Mesenchymal stem cell (in vitro differentiated cells and primary cell): ENCODE measurements around the gene ZNF24.

Experiments
- DNase-seq: peaks from one replicate; pipeline ENCODE4 v3.0.0-alpha.2; 2013
- H2AFZ ChIP-seq: one replicate; pipeline ENCODE4 v1.6.1; 2013; ENCODE audit warnings: low read depth, mild to moderate bottlenecking, control low read depth, inconsistent platforms, low read length, moderate library complexity
- H2AK5ac ChIP-seq: 2 replicates; pipeline ENCODE4 v1.6.1; 2013; ENCODE audit warnings: low read length, moderate library complexity, mild to moderate bottlenecking, inconsistent platforms; ENCODE audit not compliant: severe bottlenecking
- H2BK120ac ChIP-seq: one replicate; pipeline ENCODE4 v1.6.1; 2013; ENCODE audit warnings: low read depth, mild to moderate bottlenecking, inconsistent platforms, low read length, moderate library complexity
- H2BK12ac ChIP-seq, 2 experiments: one replicate each; pipeline ENCODE4 v1.6.1; 2013; ENCODE audit warnings: inconsistent platforms in 2 of 2, low read length in 2 of 2, mild to moderate bottlenecking in 2 of 2, moderate library complexity in 2 of 2, control low read depth in 1 of 2
- H2BK15ac ChIP-seq: one replicate; pipeline ENCODE4 v1.6.1; 2013; ENCODE audit warnings: mild to moderate bottlenecking, low read depth, inconsistent platforms; ENCODE audit not compliant: poor library complexity, severe bottlenecking
- H2BK5ac ChIP-seq: 2 replicates; pipeline ENCODE4 v1.6.1; 2013; ENCODE audit warnings: low read depth, mild to moderate bottlenecking, low read length, control low read depth, inconsistent platforms; ENCODE audit not compliant: poor library complexity, severe bottlenecking
- H3K14ac ChIP-seq, 2 experiments: one replicate each; pipeline ENCODE4 v1.6.1; 2013; ENCODE audit warnings: inconsistent platforms in 2 of 2, low read length in 2 of 2, control low read depth in 1 of 2, mild to moderate bottlenecking in 1 of 2, moderate library complexity in 1 of 2
- H3K18ac ChIP-seq, 2 experiments: one replicate each; pipeline ENCODE4 v1.6.1; 2013; ENCODE audit warnings: inconsistent platforms in 2 of 2, low read length in 2 of 2, control low read depth in 1 of 2, low read depth in 1 of 2, mild to moderate bottlenecking in 1 of 2
- H3K23ac ChIP-seq, 2 experiments: one replicate each; pipeline ENCODE4 v1.6.1; 2013; ENCODE audit warnings: inconsistent platforms in 2 of 2, low read length in 2 of 2, mild to moderate bottlenecking in 2 of 2, moderate library complexity in 2 of 2, control low read depth in 1 of 2
- H3K27ac ChIP-seq: 2 replicates; pipeline ENCODE4 v1.5.1; 2013; ENCODE audit warnings: mild to moderate bottlenecking, moderate library complexity, low read length, control low read depth, inconsistent platforms; ENCODE audit not compliant: poor library complexity, severe bottlenecking
- H3K27me3 ChIP-seq, 2 experiments: 2 replicates each; pipeline versions ENCODE4 v1.6.1 to v1.7.0; 2013; ENCODE audit warnings: low read length in 2 of 2, mild to moderate bottlenecking in 2 of 2, moderate library complexity in 2 of 2, control low read depth in 1 of 2, inconsistent platforms in 1 of 2; ENCODE audit not compliant: control insufficient read depth in 1 of 2, insufficient read depth in 1 of 2
- H3K36me3 ChIP-seq, 2 experiments: 2 replicates each; pipeline versions ENCODE4 v1.6.1 to v1.7.0; 2013; ENCODE audit warnings: low read length in 2 of 2, control low read depth in 1 of 2, inconsistent platforms in 1 of 2, low read depth in 1 of 2, mild to moderate bottlenecking in 1 of 2; ENCODE audit not compliant: insufficient read depth in 2 of 2, control insufficient read depth in 1 of 2
- H3K4ac ChIP-seq, 2 experiments: one replicate each; pipeline ENCODE4 v1.6.1; 2013; ENCODE audit warnings: inconsistent platforms in 2 of 2, low read length in 2 of 2, mild to moderate bottlenecking in 2 of 2, moderate library complexity in 2 of 2, control low read depth in 1 of 2, low read depth in 1 of 2
- H3K4me1 ChIP-seq: 2 replicates; pipeline ENCODE4 v1.6.1; 2013; ENCODE audit warnings: low read depth, low read length, control low read depth; ENCODE audit not compliant: control insufficient read depth, insufficient read depth
- H3K4me2 ChIP-seq: 2 replicates; pipeline ENCODE4 v1.6.1; 2013; ENCODE audit warnings: low read length, mild to moderate bottlenecking, inconsistent platforms; ENCODE audit not compliant: poor library complexity, severe bottlenecking
- H3K4me3 ChIP-seq, 2 experiments: 2 replicates each; pipeline versions ENCODE4 v1.5.1 to v1.7.0; 2013; ENCODE audit warnings: low read length in 2 of 2, mild to moderate bottlenecking in 2 of 2, control low read depth in 1 of 2, low read depth in 1 of 2; ENCODE audit not compliant: insufficient read depth in 1 of 2
- H3K79me1 ChIP-seq: replicated peaks from 2 replicates; pipeline ENCODE4 v1.6.1; 2013; ENCODE audit warnings: mild to moderate bottlenecking, control low read depth, low read length, inconsistent platforms; ENCODE audit not compliant: poor library complexity, severe bottlenecking
- H3K9ac ChIP-seq: 2 replicates; pipeline ENCODE4 v1.7.0; 2013; ENCODE audit warnings: mild to moderate bottlenecking, low read length, moderate library complexity
- H3K9me3 ChIP-seq: 2 replicates; pipeline ENCODE4 v1.7.0; 2013; ENCODE audit warnings: mild to moderate bottlenecking, low read length; ENCODE audit not compliant: control insufficient read depth
- H4K8ac ChIP-seq: one replicate; pipeline ENCODE4 v1.6.1; 2013; ENCODE audit warnings: inconsistent platforms, mild to moderate bottlenecking, low read length, moderate library complexity
- H4K91ac ChIP-seq: one replicate; pipeline ENCODE4 v1.6.1; 2013; ENCODE audit warnings: mild to moderate bottlenecking, low read length, inconsistent platforms
- WGBS: methylation state at CpG from one replicate; pipeline ENCODE4 v1.1.7; 2013; ENCODE audit warnings: mixed read lengths; 5-methylcytosine and 5-hydroxymethylcytosine counted together

Gene ZNF24

DNA sequence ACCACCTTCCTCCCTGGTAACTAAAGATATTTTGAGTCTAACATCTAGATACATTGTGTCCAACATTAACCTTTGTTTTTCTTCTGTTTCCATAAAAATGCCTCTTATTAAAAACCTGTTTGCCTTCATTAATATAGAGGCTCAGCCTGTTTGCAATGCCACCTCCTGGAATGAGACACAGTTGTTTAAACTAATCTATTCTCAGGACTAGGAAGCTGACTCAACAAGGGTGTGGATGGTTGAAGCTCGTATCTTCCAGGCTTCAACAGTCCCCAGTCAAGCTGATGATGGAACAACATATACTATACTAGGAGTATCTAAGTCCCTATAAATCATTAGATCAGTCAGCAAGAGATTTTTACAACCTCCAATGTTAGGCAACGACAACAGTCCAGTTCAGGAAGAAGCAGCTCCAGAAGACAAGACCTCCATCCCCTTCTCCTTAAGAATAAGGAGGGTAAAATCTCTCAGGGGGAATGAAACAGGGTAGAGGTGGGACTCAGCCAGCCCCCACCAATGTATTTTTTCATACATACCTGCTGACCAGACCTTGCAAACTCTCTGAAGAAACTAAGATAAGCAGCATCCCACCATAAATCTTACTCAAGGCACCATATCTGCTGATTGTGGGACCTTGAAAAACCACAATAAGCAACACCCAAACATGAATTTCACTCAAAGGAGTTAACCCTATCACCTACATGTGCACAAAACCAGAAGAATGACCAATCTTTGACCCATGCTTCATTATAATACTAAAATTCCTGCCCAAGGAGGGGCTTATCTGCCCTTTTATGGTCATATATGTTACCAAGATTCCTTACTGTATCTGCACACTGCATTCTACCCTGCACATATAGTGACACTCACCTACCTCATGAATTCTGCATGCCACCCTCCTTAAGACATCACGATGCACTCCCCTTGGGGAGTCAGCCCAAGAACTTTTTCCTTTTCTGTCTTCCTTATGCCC is 21.4 kb downstream of the ZNF24 start:
- Histone ChIP-seq H3K23ac (no peak overlapping the region), H3K79me1 (no peaks in the 10 kb centered on the region), H2BK120ac (no peak overlapping the region), H2BK5ac (no peak overlapping the region), H3K4me3 (no peak overlapping the region), H3K36me3 (no peaks in the 10 kb centered on the region), H3K18ac (no peak overlapping the region), H2AK5ac (no peak overlapping the region), H3K27ac (no peak overlapping the region), H3K4ac (no peak overlapping the region), H4K8ac (no peak overlapping the region), H4K91ac (no peak overlapping the region), H2AFZ (no peak overlapping the region), H3K27me3 (no peaks in the 10 kb centered on the region), H2BK15ac (no peak overlapping the region), H3K4me2 (no peak overlapping the region), H3K9me3 (peaks cover 60% of the 10 kb centered on the region), H2BK12ac (no peak overlapping the region), H3K9ac (no peak overlapping the region), H3K4me1 (no peaks in the 10 kb centered on the region), H3K14ac (no peak overlapping the region)
- 88% methylated on average over 1 of the region's 3 CpGs for WGBS
- DNase-seq = peak; percentile 49

DNA sequence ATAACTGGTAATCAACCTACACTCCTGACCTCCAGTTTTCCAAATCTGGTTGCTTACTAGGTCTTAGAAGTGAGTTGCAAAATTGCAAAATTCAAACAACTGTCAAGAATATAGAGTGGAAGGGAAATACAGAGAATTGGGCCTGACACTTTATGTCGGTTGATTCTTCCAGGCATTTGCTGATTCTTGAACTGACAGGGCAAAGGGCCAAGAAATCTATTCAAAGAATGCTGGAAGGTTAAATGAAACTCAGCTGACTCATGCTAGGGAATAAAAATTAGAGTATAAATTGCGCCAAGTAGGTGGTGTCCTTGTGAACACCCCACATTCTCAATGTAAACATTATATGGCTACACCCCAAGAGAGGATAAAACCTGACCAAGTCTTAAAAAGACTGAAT is 32.7 kb downstream of the ZNF24 start:
- H3K4ac ChIP-seq = no peak overlapping the region
- H3K4me2 ChIP-seq = no peak overlapping the region
- whole genome bisulfite sequencing = 64% methylated on average over 1 of the region's 2 CpGs
- peak overlapping the region in 1 of 2 experiments; percentile 43 for H3K4me3 ChIP-seq
- no peak overlapping the region for H3K14ac ChIP-seq
- H2AFZ ChIP-seq = no peak overlapping the region
- H2BK15ac ChIP-seq = no peak overlapping the region
- peaks cover 10 to 27% of the 10 kb centered on the region in 2 experiments for H3K36me3 ChIP-seq
- no peak for DNase-seq
- no peak overlapping the region for H2AK5ac ChIP-seq
- no peak overlapping the region for H4K91ac ChIP-seq
- H3K9ac ChIP-seq = no peak overlapping the region
- H3K18ac ChIP-seq = no peak overlapping the region
- no peak overlapping the region for H2BK5ac ChIP-seq
- H3K23ac ChIP-seq = no peak overlapping the region
- no peak overlapping the region for H2BK12ac ChIP-seq
- H4K8ac ChIP-seq = no peak overlapping the region
- H3K9me3 ChIP-seq = peaks cover 95% of the 10 kb centered on the region
- H3K79me1 ChIP-seq = peaks cover 5% of the 10 kb centered on the region
- H2BK120ac ChIP-seq = no peak overlapping the region
- no peaks in the 10 kb centered on the region for H3K4me1 ChIP-seq
- H3K27me3 ChIP-seq = no peaks in the 10 kb centered on the region
- H3K27ac ChIP-seq = no peak overlapping the region

DNA sequence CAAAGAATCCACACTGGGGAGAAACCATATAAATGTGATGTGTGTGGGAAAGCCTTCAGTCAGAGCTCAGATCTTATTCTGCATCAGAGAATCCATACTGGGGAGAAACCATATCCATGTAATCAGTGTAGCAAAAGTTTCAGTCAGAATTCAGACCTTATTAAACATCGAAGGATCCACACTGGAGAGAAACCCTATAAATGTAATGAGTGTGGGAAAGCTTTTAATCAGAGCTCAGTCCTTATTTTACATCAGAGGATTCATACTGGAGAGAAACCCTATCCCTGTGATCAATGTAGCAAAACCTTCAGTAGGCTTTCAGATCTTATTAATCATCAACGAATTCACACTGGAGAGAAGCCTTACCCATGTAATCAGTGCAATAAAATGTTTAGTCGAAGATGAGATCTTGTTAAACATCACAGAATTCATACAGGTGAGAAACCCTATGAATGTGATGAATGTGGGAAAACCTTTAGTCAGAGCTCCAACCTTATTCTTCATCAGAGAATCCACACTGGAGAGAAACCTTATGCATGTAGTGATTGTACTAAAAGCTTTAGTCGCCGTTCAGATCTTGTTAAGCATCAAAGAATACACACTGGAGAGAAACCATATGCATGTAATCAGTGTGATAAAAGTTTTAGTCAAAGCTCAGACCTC is 37.5 kb downstream of the ZNF24 start:
- Histone ChIP-seq H3K9ac (no peak overlapping the region), H2BK120ac (no peak overlapping the region), H3K23ac (no peak overlapping the region), H3K18ac (no peak overlapping the region), H2BK5ac (no peak overlapping the region), H3K14ac (no peak overlapping the region), H3K27me3 (no peaks in the 10 kb centered on the region), H3K36me3 (peaks cover 14 to 69% of the 10 kb centered on the region in 2 experiments), H3K79me1 (peaks cover 21% of the 10 kb centered on the region), H3K4me3 (peak overlapping the region in 1 of 2 experiments; percentile 67), H2BK15ac (no peak overlapping the region), H4K8ac (no peak overlapping the region), H2BK12ac (no peak overlapping the region), H2AFZ (no peak overlapping the region), H3K4ac (no peak overlapping the region), H3K27ac (no peak overlapping the region), H4K91ac (no peak overlapping the region), H3K9me3 (peaks cover 99% of the 10 kb centered on the region), H2AK5ac (no peak overlapping the region), H3K4me2 (no peak overlapping the region), H3K4me1 (no peaks in the 10 kb centered on the region)
- WGBS = 100% methylated on average over 1 of the region's 5 CpGs
- peak; percentile 6 for DNase-seq

DNA sequence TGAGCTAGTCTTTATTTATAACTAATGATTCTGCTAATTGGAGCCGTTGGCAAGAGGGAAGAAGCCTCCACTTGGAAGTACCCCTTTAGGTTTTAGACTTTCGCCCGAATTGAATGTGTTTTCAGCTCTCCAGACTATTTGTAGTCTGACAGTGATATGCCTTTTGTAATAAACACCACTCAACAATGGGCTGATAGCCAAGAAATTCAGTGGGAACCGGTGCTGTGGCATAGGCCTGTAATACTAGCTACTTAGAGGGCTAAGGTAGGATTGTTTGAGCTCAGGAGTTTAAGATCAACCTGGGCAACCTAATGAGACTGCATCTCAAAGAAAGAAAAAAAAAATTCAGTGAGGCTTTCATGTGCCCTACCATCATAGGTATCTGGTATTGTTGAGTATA is 40.6 kb downstream of the ZNF24 start:
- DNase-seq = no peak
- H4K91ac ChIP-seq = no peak overlapping the region
- H3K18ac ChIP-seq = no peak overlapping the region
- peaks cover 18 to 79% of the 10 kb centered on the region in 2 experiments for H3K36me3 ChIP-seq
- H3K4me3 ChIP-seq = peak overlapping the region in 1 of 2 experiments; percentile 36
- H3K79me1 ChIP-seq = peaks cover 24% of the 10 kb centered on the region
- H4K8ac ChIP-seq = no peak overlapping the region
- no peak overlapping the region for H2AK5ac ChIP-seq
- no peak overlapping the region for H3K4ac ChIP-seq
- no peaks in the 10 kb centered on the region for H3K4me1 ChIP-seq
- no peak overlapping the region for H2BK15ac ChIP-seq
- H3K14ac ChIP-seq = no peak overlapping the region
- no peak overlapping the region for H2BK5ac ChIP-seq
- no peak overlapping the region for H3K9ac ChIP-seq
- no peak overlapping the region for H2BK12ac ChIP-seq
- H2BK120ac ChIP-seq = no peak overlapping the region
- H3K27me3 ChIP-seq = no peaks in the 10 kb centered on the region
- WGBS = 98% methylated on average over 4 of the region's 4 CpGs
- no peak overlapping the region for H2AFZ ChIP-seq
- H3K27ac ChIP-seq = no peak overlapping the region
- no peak overlapping the region for H3K23ac ChIP-seq
- peaks cover 99% of the 10 kb centered on the region for H3K9me3 ChIP-seq
- H3K4me2 ChIP-seq = no peak overlapping the region
